IMR-90 (cell line): Measurements from ENCODE around the gene APOA4. TPM values are rescaled to one million over a fixed set of nuclear protein-coding genes. Genes with fewer than 3 reads are reported as not detected.

Experiments used
- ATAC-seq: fragments of 200-7000 bp; cut with Tn5 transposase; 2 replicates; pipeline ENCODE4 v1.9.1; 2020; ENCODE audit warnings: low read depth, mild to moderate bottlenecking, moderate library complexity
- BruUV-seq: library from RNA; stranded (reverse); fragments of 400-500 nt; replicated peaks from 2 replicates; lab custom pipeline; 2021; lab: Mats Ljungman, UMichigan
- CTCF ChIA-PET: fragments of 300-600 bp; formaldehyde crosslinking; extraction: SDS; loops from one replicate; lab custom pipeline; 2021; ENCODE audit warnings: antibody characterized with exemption; lab: Yijun Ruan, JAX
- POLR2A ChIA-PET: fragments of 300-600 bp; sonication (Branson Sonifier 250); formaldehyde crosslinking; loops from one replicate; lab custom pipeline; 2022; ENCODE audit warnings: antibody characterized with exemption; ENCODE audit not compliant: unreplicated experiment; lab: Charles Lee
- DNase-seq: peaks from one replicate; pipeline ENCODE4 v3.0.0; 2013
- H2AFZ ChIP-seq: replicated peaks from 2 replicates; pipeline ENCODE3; 2013; ENCODE audit warnings: low read length, mild to moderate bottlenecking; ENCODE audit not compliant: poor library complexity
- H2AK5ac ChIP-seq: 2 replicates; pipeline ENCODE4 v1.6.1; 2013; ENCODE audit warnings: low read depth, low read length, inconsistent platforms
- H2AK9ac ChIP-seq: replicated peaks from 2 replicates; pipeline ENCODE3; 2013; ENCODE audit warnings: mild to moderate bottlenecking, low read depth, low read length, moderate library complexity; ENCODE audit not compliant: poor library complexity
- H2BK120ac ChIP-seq: 2 replicates; pipeline ENCODE4 v1.6.1; 2013; ENCODE audit warnings: low read depth, low read length, inconsistent platforms
- H2BK15ac ChIP-seq: 3 replicates; pipeline ENCODE4 v1.6.1; 2013; ENCODE audit warnings: low read depth, low read length, inconsistent platforms
- H2BK20ac ChIP-seq: 2 replicates; pipeline ENCODE4 v1.6.1; 2013; ENCODE audit warnings: low read depth, mild to moderate bottlenecking, inconsistent platforms, low read length, moderate library complexity
- H2BK5ac ChIP-seq: 2 replicates; pipeline ENCODE4 v1.6.1; 2013; ENCODE audit warnings: mild to moderate bottlenecking, low read depth, low read length, inconsistent platforms; ENCODE audit not compliant: poor library complexity, severe bottlenecking
- H3K14ac ChIP-seq: replicated peaks from 2 replicates; pipeline ENCODE4 v1.6.1; 2013; ENCODE audit warnings: low read depth, low read length, inconsistent platforms
- H3K18ac ChIP-seq: 2 replicates; pipeline ENCODE4 v1.6.1; 2013; ENCODE audit warnings: low read depth, low read length, control low read depth
- H3K23ac ChIP-seq: 2 replicates; pipeline ENCODE4 v1.6.1; 2013; ENCODE audit warnings: low read depth, low read length, inconsistent platforms
- H3K27ac ChIP-seq: 2 replicates; pipeline ENCODE4 v1.5.1; 2013; ENCODE audit warnings: mild to moderate bottlenecking, control low read depth, low read length; ENCODE audit not compliant: insufficient read depth
- H3K27me3 ChIP-seq: 2 replicates; pipeline ENCODE4 v1.6.1; 2013; ENCODE audit warnings: low read length; ENCODE audit not compliant: control insufficient read depth, insufficient read depth
- H3K36me3 ChIP-seq: 2 replicates; pipeline ENCODE4 v1.6.1; 2013; ENCODE audit warnings: low read length, mixed read lengths; ENCODE audit not compliant: control insufficient read depth, insufficient read depth
- H3K4ac ChIP-seq: 2 replicates; pipeline ENCODE4 v1.6.1; 2013; ENCODE audit warnings: low read depth, low read length, inconsistent platforms
- H3K4me1 ChIP-seq: 2 replicates; pipeline ENCODE4 v1.6.1; 2013; ENCODE audit warnings: low read length, mixed read lengths; ENCODE audit not compliant: control insufficient read depth, insufficient read depth
- H3K4me2 ChIP-seq: 2 replicates; pipeline ENCODE4 v1.6.1; 2013; ENCODE audit warnings: low read depth, mild to moderate bottlenecking, control low read depth, low read length, moderate library complexity
- H3K4me3 ChIP-seq: 2 replicates; pipeline ENCODE4 v1.5.1; 2013; ENCODE audit warnings: low read depth, mild to moderate bottlenecking, control low read depth, low read length, moderate library complexity; ENCODE audit not compliant: insufficient read depth
- H3K56ac ChIP-seq: 2 replicates; pipeline ENCODE4 v1.6.1; 2013; ENCODE audit warnings: low read length, inconsistent platforms; ENCODE audit not compliant: insufficient read depth; ENCODE audit errors: extremely low read depth
- H3K79me1 ChIP-seq, 2 experiments: 2 replicates each; pipeline ENCODE4 v1.6.1; 2013; ENCODE audit warnings: low read length in 2 of 2, inconsistent platforms in 1 of 2, low read depth in 1 of 2
- H3K9ac ChIP-seq: 2 replicates; pipeline ENCODE4 v1.6.1; 2013; ENCODE audit warnings: low read depth, low read length, control low read depth
- H3K9me1 ChIP-seq: 2 replicates; pipeline ENCODE4 v1.6.1; 2013; ENCODE audit warnings: low read length, inconsistent platforms; ENCODE audit not compliant: insufficient read depth
- H3K9me3 ChIP-seq: 2 replicates; pipeline ENCODE4 v1.6.1; 2013; ENCODE audit warnings: low read length; ENCODE audit not compliant: control insufficient read depth, insufficient read depth
- H4K20me1 ChIP-seq: 2 replicates; pipeline ENCODE4 v1.6.1; 2013; ENCODE audit warnings: low read length, inconsistent platforms; ENCODE audit not compliant: insufficient read depth
- H4K5ac ChIP-seq: 2 replicates; pipeline ENCODE4 v1.6.1; 2013; ENCODE audit warnings: mild to moderate bottlenecking, low read depth, low read length, control low read depth
- H4K8ac ChIP-seq, 2 experiments: 2 replicates each; pipeline ENCODE4 v1.6.1; 2013; ENCODE audit warnings: low read depth in 2 of 2, low read length in 2 of 2, control low read depth in 1 of 2, inconsistent platforms in 1 of 2
- H4K91ac ChIP-seq: 2 replicates; pipeline ENCODE4 v1.6.1; 2013; ENCODE audit warnings: low read depth, low read length, inconsistent platforms; ENCODE audit not compliant: insufficient read depth
- ELK1 ChIP-seq: fragments of 150-350 bp; IDR thresholded peaks from 2 replicates; pipeline ENCODE4 v1.6.1; 2016; ENCODE audit warnings: low read depth, mild to moderate bottlenecking, low read length, moderate library complexity, borderline replicate concordance
- MAFK ChIP-seq: IDR thresholded peaks from 2 replicates; pipeline ENCODE4 v1.6.1; 2012; ENCODE audit warnings: low read depth, low read length, improper control_type of control experiment
- POLR2A ChIP-seq: IDR thresholded peaks from 2 replicates; pipeline ENCODE4 v1.6.1; 2012; ENCODE audit warnings: mild to moderate bottlenecking, low read depth, low read length
- WGBS, 2 experiments: methylation state at CpG; one replicate each; pipeline versions ENCODE4 v1.1.5 to v1.1.7; 2013; ENCODE audit warnings: missing lambda C conversion rate in 2 of 2; ENCODE audit not compliant: insufficient read length in 1 of 2; ENCODE audit errors: extremely low coverage in 2 of 2; 5-methylcytosine and 5-hydroxymethylcytosine counted together
- dilution Hi-C: fragments of 300-500 bp; cut with HindIII; formaldehyde crosslinking; loops from one replicate; pipeline ENCODE4 v1.14.3; 2018; ENCODE audit warnings: low sequenced_read_pairs; ENCODE audit not compliant: unreplicated experiment
- in situ Hi-C: fragments of 300-500 bp; cut with MboI; formaldehyde crosslinking; loops from 3 replicates; pipeline ENCODE4 v1.14.3; 2019; ENCODE audit warnings: low sequenced_read_pairs, inconsistent platforms, mixed read lengths
- intact Hi-C: fragments of 100-400 bp; cut with micrococcal nuclease; formaldehyde crosslinking; loops from 2 replicates; pipeline ENCODE4 v1.10.0; 2022
- polyA plus RNA-seq, 3 experiments: library from polyadenylated mRNA; depleted of rRNA; stranded (reverse); fragments of >200 nt; gene quantifications; 2 replicates each; pipeline ENCODE4 v1.2.3, GENCODE V29; 2012; ENCODE audit warnings: low replicate concordance in 1 of 3
- total RNA-seq: library from RNA; depleted of rRNA; stranded (reverse); fragments of >200 nt; gene quantifications from 2 replicates; pipeline ENCODE4 v1.2.3, GENCODE V29; 2012

The APOA4 gene
- total and polyA plus RNA-seq, 2 of the 4 experiments (the other 2 are of a cell fraction), result not detected

GRCh38 chr11:116838321-116839084, 15.4 kb upstream of the APOA4 start:
- Histone ChIP-seq H3K9me3 (no peaks in the 10 kb centered on the region), H3K36me3 (peaks cover 2% of the 10 kb centered on the region), H3K56ac (no peak overlapping the region), H3K9ac (no peak overlapping the region), H2AK9ac (no peak overlapping the region), H4K91ac (no peak overlapping the region), H2BK120ac (no peak overlapping the region), H2BK20ac (no peak overlapping the region), H4K5ac (no peak overlapping the region), H3K27ac (no peak overlapping the region), H3K4me3 (no peak overlapping the region), H3K9me1 (no peaks in the 10 kb centered on the region; the same call in 1 of the 2 replicates), H3K27me3 (no peaks in the 10 kb centered on the region), H2AFZ (no peak overlapping the region), H3K14ac (no peak overlapping the region), H3K23ac (no peak overlapping the region), H2BK15ac (no peak overlapping the region), H3K4me2 (no peak overlapping the region), H3K79me1 (no peaks in the 10 kb centered on the region), H3K4me1 (peaks cover 3% of the 10 kb centered on the region; the same call in 1 of the 2 replicates), H4K8ac (no peak overlapping the region), H2BK5ac (no peak overlapping the region), H2AK5ac (no peak overlapping the region), H4K20me1 (no peaks in the 10 kb centered on the region), H3K4ac (no peak overlapping the region), H3K18ac (no peak overlapping the region)
- 100% methylated on average over 1 of the region's 6 CpGs; no CpG with 5 or more reads in 1 of the 2 experiments for WGBS, 2 experiments
- POLR2A ChIA-PET, result no interaction called here
- no peak for ATAC-seq
- intact Hi-C loops (no loop called here), in situ Hi-C loops (no loop called here), dilution Hi-C loops (no loop called here)
- CTCF ChIA-PET, result no interaction called here
- no TSS peak for BruUV-seq
- no peak for TF ChIP-seq MAFK
- no peak for TF ChIP-seq POLR2A
- no peak for TF ChIP-seq ELK1
- no peak for DNase-seq
